AML-193 (cell line): ENCODE data around the gene KLRC1.
"Not testable (repeated sequence)": the region's sequence is repeated elsewhere in the genome, so short reads cannot be mapped to it uniquely, and the experiment has no call there.

Source experiments
- DNase-seq, 2 experiments: peaks; one replicate each; lab custom pipeline; 2025; lab: John Stamatoyannopoulos, UW

Gene KLRC1

DNA sequence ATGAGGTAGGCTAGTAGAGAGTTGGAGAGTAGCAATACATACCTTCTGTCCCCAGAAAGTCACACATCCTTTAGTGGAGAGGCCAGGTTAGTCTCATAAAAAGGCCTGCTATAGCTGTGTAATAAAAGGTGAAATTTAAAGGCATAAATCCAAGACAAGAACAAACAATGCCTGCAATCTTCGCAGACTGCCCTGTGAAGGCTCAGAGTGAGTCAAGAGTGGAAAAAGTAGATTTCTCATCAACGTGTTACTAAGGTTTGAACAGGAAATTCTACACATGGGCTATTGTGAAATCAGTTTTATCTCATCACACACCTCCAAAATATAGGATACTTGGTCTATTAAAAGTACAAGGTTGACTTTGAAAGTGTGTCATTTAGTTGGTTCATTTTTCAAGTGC, at the start of gene KLRC1:
TSS of gene KLRC1 (minus strand) at position 222 of the 400 bp plus-strand sequence. CDS start 2,221 bp downstream, outside the sequence.
- no peak for DNase-seq

DNA sequence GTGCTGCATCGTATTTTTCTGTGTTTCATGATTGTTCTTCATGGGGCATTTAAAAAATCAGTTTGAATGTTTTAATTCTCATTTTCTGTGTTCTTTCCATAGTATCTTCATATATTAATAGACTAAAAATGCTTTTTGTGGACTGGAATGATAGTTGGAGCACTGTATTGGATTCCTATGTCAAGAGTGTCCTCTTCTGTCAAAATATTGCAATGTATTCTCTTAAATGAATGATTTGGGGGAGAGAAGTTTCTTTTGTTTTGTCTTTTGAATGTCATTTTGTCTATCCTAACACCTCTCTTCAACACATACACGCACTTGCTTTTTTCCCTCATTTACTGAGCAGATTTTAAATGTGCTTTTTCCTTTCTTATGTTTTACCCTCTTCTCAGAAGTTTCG, 47.9 kb upstream of the KLRC1 start:
- DNase-seq = peak; percentile 12 to 19

DNA sequence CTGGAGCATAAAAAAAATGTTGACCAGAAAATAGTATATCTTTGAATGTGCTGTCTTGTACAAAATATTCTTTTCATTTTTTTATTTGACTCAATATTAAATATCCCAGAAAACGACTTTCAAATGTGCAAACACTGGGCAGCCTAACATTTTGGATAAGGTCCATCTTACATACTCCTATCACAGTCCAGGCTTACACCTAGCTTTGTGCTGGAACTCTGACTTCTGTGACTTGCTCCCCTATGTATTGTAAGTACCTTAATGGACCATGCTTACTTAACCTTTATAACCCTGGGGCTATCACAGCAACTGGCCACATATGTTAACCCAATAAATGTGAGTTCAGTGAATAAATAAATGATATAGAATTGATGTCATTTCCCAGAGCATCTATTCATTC, 44.9 kb upstream of the KLRC1 start:
- no peak for DNase-seq

DNA sequence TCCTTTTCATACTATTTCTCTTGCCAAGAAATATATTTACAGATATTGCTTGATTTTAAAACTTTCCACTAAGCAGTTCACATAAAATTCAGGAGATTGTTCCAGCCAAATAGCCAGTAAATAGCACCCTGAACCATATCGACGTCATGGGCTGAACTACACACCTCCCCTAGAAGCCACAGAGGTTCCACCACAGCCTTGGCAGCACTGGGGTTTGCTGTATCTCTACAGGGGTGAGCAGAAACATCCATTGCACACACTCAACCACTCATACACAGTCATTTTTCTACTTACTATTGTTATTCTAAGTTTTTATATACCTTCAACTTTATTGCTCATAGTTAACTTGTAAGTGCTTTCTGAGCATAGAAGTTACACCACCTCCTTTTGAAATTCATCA, 44.4 kb upstream of the KLRC1 start:
- no peak for DNase-seq

DNA sequence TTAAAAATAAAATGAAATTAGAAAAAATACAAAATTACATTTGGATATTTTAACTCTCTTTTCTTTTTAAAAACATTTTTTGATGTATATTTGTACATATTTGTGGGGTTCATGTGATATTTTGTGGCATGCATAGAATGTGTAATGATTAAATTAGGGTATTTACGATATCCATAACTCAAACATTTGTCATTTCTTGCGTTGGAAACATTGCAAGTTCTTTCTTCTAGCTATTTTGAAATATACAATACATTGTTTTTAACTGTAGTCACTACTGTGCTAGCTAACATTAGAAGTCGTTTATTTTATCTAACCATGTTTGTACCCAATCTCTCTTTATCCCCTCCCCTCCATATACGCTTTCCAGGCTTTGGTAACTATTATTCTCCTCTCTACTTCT, 38.6 kb upstream of the KLRC1 start:
- no peak for DNase-seq

DNA sequence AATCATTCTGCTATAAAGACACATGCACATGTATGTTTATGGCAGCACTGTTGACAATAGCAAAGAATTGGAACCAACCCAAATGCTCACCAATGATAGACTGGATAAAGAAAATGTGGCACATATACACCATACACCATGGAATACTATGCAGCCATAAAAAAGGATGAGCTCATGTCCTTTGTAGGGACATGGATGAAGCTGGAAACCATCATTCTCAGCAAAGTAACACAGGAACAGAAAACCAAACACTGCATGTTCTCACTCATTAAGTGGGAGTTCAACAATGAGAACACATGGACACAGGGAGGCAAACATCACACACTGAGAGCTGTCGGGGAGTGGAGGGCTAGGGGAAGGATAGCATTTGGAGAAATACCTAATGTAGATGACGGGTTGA, 34.2 kb upstream of the KLRC1 start:
- DNase-seq = not testable (repeated sequence)

DNA sequence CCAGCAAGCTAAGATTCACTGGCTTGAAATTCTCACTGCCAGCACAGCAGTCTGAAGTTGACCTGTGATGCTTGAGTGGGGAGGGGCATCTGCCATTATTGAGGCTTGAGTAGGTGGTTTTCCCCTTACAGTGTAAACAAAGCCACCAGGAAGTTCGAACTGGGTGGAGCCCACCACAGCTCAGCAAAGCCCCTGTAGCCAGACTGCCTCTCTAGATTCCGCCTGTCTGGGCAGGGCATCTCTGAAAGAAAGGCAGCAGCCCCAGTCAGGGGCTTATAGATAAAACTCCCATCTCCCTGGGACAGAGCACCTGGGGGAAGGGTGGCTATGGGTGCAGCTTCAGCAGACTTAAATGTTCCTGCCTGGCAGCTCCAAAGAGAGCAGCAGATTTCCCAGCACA, 28.7 kb upstream of the KLRC1 start:
- not testable (repeated sequence) for DNase-seq

DNA sequence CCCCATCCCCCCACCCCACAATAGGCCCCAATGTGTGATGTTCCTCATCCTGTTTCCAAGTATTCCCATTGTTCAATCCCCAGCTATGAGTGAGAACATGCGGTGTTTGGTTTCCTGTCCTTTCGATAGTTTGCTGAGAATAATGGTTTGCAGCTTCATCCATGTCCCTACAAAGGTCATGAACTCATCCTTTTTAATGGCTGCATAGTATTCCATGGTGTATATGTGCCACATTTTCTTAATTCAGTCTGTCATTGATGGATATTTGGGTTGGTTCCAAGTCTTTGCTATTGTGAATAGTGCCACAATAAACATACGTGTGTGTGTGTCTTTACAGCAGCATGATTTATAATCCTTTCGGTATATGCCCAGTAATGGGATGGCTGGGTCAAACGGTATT, 19.6 kb upstream of the KLRC1 start:
- DNase-seq = not testable (repeated sequence)

DNA sequence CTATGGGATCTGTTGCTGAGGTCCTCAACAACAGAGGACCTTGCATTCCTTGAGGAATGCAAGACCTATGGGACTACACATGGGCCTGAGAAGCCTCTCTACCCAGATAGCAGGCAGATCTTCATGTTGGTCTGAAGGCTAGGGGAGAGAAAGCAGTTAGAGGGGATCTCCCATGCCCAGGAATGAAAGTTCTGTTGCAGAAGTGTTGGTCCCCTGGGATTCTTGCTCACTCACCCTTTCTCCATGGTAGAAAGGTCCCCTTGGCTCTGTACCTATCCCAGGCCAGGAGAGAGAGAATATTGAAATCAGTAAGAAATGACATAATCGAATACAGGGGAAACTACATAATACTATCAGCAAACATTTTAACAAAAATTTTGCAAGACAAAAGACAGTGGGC, 16.5 kb upstream of the KLRC1 start:
- DNase-seq = no peak

DNA sequence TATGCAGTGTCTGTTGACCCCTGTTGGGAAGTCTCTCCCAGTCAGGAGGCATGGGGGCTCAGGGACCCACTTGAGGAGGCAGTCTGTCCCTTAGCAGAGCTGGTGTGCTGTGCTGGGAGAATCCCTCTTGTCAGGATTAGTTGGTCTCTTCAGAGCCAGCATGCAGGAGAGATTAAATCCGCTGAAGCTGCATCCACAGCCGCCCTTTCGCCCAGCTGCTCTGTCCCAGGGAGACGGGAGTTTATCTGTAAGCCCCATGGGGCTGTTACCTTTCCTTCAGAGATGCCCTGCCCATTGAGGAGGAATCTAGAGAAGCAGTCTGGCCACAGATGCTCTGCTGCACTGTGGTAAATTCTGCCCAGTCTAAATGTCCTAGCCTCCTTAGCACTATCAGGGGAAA, 13.1 kb upstream of the KLRC1 start:
- DNase-seq = no peak

DNA sequence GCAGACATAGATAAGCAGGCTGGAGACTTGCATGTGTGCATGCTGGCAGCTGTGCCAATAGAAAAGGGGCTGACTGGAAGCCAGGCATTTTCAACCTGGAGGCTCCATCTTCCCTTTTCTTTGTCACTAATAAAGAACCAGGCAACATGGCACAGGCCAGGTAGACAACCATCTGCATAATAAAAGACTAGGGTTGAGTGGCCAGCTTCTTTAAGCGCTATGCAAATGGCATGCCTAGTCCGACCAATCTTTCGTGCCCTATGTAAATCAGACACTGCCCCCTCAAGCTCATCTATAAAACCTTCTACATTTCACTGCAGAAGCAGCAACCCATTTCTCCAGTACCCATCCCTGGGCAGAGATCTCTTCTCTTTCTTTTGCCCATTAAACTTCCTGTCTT, 4.6 kb upstream of the KLRC1 start:
- no peak for DNase-seq

DNA sequence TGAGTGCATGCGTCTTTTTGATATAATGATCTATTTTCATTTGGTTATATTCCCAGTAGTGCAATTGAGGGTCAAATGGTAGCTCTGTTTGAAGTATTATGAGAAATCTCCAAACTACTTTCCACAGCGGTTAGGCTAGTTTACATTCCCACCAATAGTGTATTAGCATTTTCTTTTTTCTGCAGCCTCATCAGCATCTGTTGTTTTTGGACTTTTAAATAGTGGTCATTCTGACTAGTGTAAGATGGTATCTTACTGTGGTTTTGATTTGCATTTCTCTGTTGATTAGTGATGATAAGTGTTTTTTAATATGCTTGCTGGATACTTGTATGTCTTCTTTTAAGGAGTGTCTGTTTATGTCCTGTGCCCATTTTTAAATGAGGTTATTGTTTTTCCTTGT, 3.7 kb upstream of the KLRC1 start:
- DNase-seq = no peak

DNA sequence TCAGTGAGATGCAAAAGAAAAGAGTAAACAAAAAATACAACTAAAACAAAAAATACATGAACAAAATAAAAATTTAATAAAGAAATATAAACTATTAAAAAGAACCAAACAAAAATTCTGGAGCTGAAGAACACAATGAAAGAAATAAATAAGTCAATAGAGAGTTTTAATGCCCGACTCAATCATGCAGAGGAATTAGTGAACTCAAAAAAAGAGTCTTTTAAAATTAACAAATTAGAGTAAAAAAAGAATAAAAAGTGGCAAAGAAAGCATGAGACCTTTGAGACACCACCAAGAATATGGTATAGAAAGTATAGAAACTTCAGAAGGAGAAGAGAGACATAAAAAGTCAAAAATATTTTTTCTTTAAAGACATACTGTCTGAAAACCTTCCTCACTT, 2.6 kb upstream of the KLRC1 start:
- no peak for DNase-seq

DNA sequence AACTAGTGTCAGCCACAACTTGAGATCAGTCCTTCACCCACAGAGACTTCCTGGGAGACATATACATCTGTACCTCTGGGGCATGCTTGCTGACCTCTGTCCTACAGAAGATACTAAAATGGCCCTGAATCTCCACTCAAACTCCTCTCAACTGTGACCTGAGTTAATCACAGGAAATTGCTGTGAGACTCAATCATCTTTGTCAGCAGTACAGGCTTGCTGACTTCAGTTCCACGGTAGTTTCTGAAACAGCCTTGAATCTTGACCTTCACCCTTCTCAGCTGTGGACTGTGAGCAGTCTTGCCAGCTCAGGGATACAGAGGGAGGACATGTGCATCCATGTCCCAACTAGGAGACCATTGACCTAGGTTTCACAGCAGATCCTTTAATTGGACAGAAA, 1.4 kb upstream of the KLRC1 start:
- no peak for DNase-seq

DNA sequence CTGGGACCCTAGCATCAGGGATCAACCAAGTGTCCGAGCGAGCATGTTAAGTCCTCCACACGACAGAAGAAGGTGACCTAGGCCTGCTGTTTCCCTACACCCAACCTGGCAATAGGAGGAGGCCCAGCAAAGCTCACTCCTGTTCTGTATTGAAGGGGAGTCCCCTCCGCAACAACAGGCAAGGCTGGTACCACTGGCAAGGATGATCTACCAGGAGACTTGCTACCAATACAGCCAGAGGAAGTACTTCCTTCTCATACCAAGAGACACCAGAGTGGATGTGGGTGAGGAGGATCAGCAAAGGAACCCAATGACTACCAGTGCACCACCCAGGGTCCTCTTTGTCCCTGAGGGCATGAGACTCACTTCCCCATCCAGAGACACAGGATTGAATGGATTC, 4.9 kb downstream of the KLRC1 start:
- no peak for DNase-seq

DNA sequence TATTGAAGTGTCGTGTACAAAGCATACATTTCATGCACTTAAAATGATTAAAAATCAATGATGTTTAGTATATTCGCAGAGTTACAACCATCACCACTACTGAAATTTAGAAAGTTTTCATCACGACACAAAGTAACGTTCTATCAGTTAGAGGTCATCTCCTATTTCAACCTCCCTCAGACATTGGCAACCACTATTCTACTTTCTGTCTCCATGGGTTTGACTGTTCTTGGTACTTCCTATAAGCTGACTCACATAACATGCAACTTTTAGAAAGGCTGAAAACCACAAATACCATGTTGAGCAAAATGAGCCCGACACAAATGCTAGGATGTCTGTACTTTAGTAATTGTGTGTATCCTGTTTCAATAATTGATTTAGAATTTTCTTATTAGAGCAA, 7.1 kb downstream of the KLRC1 start:
- DNase-seq = not testable (repeated sequence)

DNA sequence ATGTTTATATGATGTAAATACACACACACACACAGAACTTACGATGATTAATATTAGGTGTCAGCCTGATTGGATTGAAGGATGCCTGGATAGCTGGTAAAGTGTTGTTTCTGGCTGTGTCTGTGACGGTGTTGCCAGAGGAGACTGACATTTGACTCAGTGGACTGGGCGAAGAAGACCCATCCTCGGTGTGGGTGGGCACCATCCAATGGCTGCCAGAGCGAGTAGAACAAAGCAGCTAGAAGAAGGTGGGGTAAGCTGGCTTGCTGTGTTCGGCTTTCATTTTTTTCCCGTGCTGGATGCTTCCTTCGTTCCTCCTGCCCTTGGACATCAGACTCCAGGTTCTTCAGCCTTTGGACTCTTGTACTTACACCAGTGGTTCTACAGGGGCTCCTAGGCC, 12.0 kb downstream of the KLRC1 start:
- not testable (repeated sequence) for DNase-seq

DNA sequence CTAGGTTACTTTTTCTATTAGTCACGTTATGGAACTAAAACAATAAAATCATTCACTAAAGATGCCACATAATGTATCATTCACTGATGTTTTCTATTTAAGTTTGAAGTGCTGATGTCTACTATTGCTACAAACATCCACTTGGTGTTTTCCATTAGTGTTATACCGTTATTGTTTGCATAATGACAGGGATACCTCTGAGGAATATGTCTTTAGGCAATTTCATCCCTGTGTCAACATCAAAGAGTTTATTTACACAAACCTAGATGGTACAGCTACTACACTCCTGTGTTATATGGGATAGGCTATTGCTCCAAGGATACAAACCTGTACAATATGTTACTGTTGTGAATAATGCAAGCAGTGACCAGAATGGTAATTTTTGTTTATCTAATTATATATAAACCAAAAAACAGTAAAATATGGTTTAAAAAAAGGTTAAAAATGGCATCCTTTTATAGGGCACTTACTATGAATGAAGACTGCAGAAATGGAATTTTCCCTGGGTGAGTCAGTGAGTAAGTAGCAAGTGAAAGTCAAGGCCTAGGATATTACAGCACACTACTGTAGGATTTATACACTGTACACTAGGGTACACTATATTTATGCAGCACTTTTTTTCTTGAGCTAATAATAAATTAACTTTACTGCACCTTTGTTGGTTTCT, 13.4 kb downstream of the KLRC1 start:
- not testable (repeated sequence) for DNase-seq

DNA sequence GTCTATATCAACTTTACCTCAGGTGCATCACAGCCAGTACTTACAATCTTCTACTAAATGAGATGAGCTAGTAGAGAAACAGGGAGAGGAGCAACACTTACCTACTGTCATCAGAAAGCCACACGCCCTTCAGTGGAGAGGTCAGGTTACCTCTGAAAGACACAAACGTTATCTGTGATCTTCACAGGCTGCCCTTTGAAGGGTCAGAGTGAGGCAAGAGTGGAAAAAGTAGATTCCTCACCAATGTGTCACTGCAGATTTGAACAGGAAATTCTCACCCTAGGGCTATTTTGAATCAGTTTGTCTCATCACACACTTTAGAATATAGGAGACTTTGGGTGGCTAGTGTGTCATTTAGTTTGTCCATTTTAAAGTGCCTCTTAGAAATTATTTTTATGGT, 15.6 kb downstream of the KLRC1 start:
- not testable (repeated sequence) for DNase-seq

DNA sequence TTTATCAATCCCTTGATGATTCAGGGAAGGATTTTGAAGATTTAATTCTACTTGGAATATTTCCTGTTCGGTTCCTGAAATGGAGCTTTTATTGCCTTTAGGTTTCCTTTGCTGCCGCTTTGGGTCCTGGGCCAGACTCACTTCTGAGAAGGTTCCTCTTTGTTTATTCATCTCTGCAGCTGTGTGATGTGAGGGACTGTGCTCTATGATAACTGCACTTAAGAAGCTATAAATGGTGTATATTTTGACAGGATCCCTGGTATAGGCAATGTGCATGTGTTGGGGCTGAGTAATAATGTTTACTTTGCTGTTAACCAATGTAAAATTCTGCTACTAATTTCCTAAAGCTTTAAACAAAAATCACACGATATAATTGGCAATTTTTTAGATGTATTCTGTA, 17.4 kb downstream of the KLRC1 start, which contains the start of gene KLRC2:
TSS of gene KLRC2 (minus strand) at position 195 of the 400 bp plus-strand sequence. CDS start at position 171, 24 bp downstream.
- not testable (repeated sequence) for DNase-seq

DNA sequence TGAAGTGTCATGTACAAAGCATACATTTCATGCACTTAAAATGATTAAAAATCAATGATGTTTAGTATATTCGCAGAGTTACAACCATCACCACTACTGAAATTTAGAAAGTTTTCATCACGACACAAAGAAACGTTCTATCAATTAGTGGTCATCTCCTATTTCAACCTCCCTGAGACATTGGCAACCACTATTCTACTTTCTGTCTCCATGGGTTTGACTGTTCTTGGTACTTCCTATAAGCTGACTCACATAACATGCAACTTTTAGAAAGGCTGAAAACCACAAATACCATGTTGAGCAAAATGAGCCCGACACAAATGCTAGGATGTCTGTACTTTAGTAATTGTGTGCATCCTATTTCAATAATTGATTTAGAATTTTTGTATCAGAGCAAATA, 22.6 kb downstream of the KLRC1 start:
- not testable (repeated sequence) for DNase-seq

DNA sequence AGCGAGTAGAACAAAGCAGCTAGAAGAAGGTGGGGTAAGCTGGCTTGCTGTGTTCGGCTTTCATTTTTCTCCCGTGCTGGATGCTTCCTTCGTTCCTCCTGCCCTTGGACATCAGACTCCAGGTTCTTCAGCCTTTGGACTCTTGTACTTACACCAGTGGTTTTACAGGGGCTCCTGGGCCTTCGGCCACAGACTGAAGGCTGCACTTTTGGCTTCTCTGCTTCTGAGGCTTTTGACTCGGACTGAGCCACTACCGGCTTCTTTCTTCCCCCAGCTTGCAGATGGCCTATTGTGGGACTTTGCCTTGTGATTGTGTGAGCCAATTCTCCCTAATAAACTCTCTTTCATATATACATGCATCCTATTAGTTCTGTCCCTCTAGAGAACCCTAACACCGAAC, 27.2 kb downstream of the KLRC1 start:
- not testable (repeated sequence) for DNase-seq

DNA sequence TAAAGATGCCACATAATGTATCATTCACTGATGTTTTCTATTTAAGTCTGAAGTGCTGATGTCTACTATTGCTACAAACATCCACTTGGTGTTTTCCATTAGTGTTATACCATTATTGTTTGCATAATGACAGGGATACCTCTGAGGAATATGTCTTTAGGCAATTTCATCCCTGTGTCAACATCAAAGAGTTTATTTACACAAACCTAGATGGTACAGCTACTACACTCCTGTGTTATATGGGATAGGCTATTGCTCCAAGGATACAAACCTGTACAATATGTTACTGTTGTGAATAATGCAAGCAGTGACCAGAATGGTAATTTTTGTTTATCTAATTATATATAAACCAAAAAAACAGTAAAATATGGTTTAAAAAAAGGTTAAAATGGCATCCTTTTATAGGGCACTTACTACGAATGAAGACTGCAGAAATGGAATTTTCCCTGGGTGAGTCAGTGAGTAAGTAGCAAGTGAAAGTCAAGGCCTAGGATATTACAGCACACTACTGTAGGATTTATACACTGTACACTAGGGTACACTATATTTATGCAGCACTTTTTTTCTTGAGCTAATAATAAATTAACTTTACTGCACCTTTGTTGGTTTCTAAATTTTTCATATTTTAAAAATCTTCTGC, 28.8 kb downstream of the KLRC1 start:
- not testable (repeated sequence) for DNase-seq

DNA sequence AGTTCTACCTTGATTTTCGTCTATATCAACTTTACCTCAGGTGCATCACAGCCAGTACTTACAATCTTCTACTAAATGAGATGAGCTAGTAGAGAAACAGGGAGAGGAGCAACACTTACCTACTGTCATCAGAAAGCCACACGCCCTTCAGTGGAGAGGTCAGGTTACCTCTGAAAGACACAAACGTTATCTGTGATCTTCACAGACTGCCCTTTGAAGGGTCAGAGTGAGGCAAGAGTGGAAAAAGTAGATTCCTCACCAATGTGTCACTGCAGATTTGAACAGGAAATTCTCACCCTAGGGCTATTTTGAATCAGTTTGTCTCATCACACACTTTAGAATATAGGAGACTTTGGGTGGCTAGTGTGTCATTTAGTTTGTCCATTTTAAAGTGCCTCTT, 31.0 kb downstream of the KLRC1 start:
- not testable (repeated sequence) for DNase-seq
